Loucy (cell line): ENCODE measurements around the gene ASCC2.

ENCODE experiments used
- EZH2phosphoT487 ChIP-seq: fragments of 200-600 bp; IDR thresholded peaks from 2 replicates; pipeline ENCODE4 v1.6.1; 2018; ENCODE audit warnings: antibody characterized with exemption, mild to moderate bottlenecking, moderate library complexity, borderline replicate concordance
- TF ChIP-seq, protein P1 (sequence below): fragments of 200-600 bp; sonication (generic); conservative IDR thresholded peaks from 2 replicates; pipeline ENCODE4 v1.5.1; 2014; ENCODE audit warnings: mild to moderate bottlenecking, antibody characterized with exemption, low read length

DNA sequence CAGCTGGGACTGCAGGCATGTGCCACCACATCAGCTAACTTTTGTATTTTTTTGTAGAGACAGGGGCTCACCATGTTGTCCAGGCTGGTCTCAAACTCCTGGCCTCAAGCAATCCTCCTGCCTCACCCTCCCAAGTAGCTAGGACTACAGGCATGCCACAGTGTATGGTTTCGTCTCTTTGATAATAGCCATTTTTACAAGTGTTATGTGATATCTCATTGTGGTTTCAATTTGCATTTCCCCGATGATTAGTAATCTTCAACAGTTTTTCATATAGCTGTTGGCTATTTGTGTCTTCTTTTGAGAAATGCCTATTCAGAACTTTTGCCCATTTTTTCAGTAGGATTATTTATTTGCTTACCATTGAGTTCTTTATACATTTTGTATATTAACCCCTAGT lies 35.9 kb upstream of the ASCC2 start:
- TF ChIP-seq, protein P1, sequence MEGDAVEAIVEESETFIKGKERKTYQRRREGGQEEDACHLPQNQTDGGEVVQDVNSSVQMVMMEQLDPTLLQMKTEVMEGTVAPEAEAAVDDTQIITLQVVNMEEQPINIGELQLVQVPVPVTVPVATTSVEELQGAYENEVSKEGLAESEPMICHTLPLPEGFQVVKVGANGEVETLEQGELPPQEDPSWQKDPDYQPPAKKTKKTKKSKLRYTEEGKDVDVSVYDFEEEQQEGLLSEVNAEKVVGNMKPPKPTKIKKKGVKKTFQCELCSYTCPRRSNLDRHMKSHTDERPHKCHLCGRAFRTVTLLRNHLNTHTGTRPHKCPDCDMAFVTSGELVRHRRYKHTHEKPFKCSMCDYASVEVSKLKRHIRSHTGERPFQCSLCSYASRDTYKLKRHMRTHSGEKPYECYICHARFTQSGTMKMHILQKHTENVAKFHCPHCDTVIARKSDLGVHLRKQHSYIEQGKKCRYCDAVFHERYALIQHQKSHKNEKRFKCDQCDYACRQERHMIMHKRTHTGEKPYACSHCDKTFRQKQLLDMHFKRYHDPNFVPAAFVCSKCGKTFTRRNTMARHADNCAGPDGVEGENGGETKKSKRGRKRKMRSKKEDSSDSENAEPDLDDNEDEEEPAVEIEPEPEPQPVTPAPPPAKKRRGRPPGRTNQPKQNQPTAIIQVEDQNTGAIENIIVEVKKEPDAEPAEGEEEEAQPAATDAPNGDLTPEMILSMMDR = no peak
- no peak for TF ChIP-seq EZH2phosphoT487
